ENCODE results near the gene ISOC2. TPM values are rescaled to one million over a fixed set of nuclear protein-coding genes. Genes with fewer than 3 reads are reported as not detected.

ISOC2 gene
- total and polyA plus RNA-seq, 9 of the 15 experiments (the other 6 are each of a cell fraction or from before 2014, with no cell fraction given): 1.2 to 229 (median 58.3) TPM

GRCh38 chr19:55486971-55487923 is 25.8 kb upstream of the ISOC2 start (continued):
- TF ChIP-seq, protein P1, sequence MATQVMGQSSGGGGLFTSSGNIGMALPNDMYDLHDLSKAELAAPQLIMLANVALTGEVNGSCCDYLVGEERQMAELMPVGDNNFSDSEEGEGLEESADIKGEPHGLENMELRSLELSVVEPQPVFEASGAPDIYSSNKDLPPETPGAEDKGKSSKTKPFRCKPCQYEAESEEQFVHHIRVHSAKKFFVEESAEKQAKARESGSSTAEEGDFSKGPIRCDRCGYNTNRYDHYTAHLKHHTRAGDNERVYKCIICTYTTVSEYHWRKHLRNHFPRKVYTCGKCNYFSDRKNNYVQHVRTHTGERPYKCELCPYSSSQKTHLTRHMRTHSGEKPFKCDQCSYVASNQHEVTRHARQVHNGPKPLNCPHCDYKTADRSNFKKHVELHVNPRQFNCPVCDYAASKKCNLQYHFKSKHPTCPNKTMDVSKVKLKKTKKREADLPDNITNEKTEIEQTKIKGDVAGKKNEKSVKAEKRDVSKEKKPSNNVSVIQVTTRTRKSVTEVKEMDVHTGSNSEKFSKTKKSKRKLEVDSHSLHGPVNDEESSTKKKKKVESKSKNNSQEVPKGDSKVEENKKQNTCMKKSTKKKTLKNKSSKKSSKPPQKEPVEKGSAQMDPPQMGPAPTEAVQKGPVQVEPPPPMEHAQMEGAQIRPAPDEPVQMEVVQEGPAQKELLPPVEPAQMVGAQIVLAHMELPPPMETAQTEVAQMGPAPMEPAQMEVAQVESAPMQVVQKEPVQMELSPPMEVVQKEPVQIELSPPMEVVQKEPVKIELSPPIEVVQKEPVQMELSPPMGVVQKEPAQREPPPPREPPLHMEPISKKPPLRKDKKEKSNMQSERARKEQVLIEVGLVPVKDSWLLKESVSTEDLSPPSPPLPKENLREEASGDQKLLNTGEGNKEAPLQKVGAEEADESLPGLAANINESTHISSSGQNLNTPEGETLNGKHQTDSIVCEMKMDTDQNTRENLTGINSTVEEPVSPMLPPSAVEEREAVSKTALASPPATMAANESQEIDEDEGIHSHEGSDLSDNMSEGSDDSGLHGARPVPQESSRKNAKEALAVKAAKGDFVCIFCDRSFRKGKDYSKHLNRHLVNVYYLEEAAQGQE (IDR thresholded peaks at IDR 0.05; ENCODE audit: borderline replicate concordance): no peak
- TF ChIP-seq, protein P1 (CRISPR knock-in tag; IDR thresholded peaks at IDR 0.05; ENCODE audit: low read depth): 0 out of 2 replicates have a peak, but pooled peaks have one; percentile 14
- TF ChIP-seq ZNF77 (CRISPR knock-in tag; IDR thresholded peaks at IDR 0.05) (no peak), FUS (optimal IDR thresholded peaks at IDR 0.05; ENCODE audit: low read depth, low read length) (no peak), BRCA1 (IDR thresholded peaks at IDR 0.05) (no peak), BRCA1 (CRISPR knock-in tag; IDR thresholded peaks at IDR 0.05) (no peak), NRF1 (conservative IDR thresholded peaks at IDR 0.05 in 1 of 2, IDR thresholded peaks at IDR 0.05 in 1 of 2) (peak in 1 of 2 experiments; percentile 11; a peak in 1 of 4 replicates), HDAC1 (IDR thresholded peaks at IDR 0.05) (0 out of 4 replicates have a peak, but pooled peaks of 1 of the 2 experiments have one; percentile 26), ZFX (CRISPR knock-in tag; IDR thresholded peaks at IDR 0.05) (peak; percentile 49), ZNF175 (CRISPR knock-in tag; IDR thresholded peaks at IDR 0.05; ENCODE audit: low read depth) (no peak), SMARCA4 (IDR thresholded peaks at IDR 0.05) (peak; percentile 53; the same call in 1 of the 2 replicates), VEZF1 (CRISPR knock-in tag; IDR thresholded peaks at IDR 0.05) (peak; percentile 74), MEIS2 (IDR thresholded peaks at IDR 0.05; ENCODE audit: partially characterized antibody) (peak; percentile 2)
- TF ChIP-seq, protein P2, sequence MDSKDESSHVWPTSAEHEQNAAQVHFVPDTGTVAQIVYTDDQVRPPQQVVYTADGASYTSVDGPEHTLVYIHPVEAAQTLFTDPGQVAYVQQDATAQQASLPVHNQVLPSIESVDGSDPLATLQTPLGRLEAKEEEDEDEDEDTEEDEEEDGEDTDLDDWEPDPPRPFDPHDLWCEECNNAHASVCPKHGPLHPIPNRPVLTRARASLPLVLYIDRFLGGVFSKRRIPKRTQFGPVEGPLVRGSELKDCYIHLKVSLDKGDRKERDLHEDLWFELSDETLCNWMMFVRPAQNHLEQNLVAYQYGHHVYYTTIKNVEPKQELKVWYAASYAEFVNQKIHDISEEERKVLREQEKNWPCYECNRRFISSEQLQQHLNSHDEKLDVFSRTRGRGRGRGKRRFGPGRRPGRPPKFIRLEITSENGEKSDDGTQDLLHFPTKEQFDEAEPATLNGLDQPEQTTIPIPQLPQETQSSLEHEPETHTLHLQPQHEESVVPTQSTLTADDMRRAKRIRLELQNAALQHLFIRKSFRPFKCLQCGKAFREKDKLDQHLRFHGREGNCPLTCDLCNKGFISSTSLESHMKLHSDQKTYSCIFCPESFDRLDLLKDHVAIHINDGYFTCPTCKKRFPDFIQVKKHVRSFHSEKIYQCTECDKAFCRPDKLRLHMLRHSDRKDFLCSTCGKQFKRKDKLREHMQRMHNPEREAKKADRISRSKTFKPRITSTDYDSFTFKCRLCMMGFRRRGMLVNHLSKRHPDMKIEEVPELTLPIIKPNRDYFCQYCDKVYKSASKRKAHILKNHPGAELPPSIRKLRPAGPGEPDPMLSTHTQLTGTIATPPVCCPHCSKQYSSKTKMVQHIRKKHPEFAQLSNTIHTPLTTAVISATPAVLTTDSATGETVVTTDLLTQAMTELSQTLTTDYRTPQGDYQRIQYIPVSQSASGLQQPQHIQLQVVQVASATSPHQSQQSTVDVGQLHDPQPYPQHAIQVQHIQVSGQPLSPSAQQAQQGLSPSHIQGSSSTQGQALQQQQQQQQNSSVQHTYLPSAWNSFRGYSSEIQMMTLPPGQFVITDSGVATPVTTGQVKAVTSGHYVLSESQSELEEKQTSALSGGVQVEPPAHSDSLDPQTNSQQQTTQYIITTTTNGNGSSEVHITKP (IDR thresholded peaks at IDR 0.05; ENCODE audit: partially characterized antibody): peak; percentile 11
